RCC 7860 (cell line): ENCODE measurements around the gene PRSS1.
"Not testable (repeated sequence)": the region's sequence is repeated elsewhere in the genome, so short reads cannot be mapped to it uniquely, and the experiment has no call there.

Experiments used
- DNase-seq: peaks from one replicate; pipeline ENCODE4 v3.0.0-alpha.2; 2015; ENCODE audit warnings: low spot score
- FAIRE-seq: peaks from 2 replicates; lab custom pipeline; 2012; peaks lifted over from hg19 to GRCh38; lab: Jason Lieb, UNC

Gene PRSS1

DNA sequence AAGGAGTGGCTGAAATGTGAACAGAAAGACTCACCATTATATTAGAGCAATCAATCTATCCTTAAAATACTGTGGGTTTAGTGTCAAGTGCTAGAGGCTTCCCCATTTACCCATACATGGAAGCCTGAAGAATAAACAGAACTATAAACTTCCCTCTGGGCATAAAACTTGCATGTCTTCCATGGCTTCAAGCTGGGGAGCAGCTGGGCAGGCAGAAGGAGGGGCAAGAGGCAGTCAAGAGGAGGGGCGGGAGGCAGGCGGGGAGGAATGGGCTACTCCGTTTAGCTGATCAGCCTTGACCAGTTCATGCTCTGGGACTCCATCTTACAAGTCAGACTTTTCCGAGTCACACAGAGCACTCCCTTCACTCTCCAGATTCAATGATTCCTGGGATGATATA, 3.5 kb upstream of the PRSS1 start:
- no peak for FAIRE-seq
- DNase-seq = no peak

DNA sequence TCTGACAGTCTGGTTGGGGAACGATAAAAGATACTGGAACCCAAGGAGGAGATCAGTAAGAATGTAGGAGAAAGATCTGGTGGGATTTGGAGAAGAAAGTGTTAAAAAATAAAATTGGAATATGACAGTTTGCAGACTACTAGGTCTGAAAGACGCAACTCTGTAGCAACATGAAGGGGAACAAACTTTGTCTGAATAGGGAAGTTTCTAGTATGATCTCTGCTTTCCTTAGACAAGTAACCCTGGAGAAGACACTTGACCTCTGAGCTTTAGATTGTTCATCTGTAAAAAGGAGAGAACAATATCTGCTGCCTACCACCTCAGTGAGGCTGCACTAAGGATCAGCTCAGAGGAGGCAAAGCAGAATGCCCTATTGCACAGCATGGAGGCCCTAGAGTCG, 3.0 kb upstream of the PRSS1 start:
- DNase-seq (no peak), FAIRE-seq (no peak)

GRCh38 chr7:142748410-142748809, 862 bp upstream of the PRSS1 start:
- not testable (repeated sequence) for FAIRE-seq, DNase-seq

DNA sequence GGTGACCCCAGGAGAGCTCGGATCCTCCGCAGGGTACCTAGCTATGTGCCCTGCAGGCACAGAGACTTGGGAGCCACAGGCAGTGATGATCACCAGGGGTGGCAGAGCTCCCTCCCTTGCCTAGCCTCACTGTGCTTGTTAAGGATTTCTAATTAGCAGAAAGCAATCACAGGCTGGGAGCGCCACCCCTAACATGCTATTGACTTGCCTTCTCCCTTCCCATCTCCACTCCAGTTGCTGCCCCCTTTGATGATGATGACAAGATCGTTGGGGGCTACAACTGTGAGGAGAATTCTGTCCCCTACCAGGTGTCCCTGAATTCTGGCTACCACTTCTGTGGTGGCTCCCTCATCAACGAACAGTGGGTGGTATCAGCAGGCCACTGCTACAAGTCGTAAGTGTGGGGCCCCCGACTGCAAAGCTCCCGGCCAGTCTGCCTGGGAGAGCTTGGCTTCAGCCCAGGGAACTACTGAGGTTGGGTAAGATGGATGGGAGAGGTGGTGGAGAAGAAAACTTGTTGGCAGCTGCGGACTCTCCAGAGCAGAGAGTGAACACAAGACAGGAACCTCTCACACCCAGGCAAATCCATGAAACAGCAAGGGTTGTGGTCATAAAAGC, 1.2 kb downstream of the PRSS1 start:
- DNase-seq = no peak
- no peak for FAIRE-seq

- not testable (repeated sequence) for DNase-seq, FAIRE-seq
These were observed 2.4 kb downstream of the PRSS1 start for GRCh38 chr7:142751526-142752175.

DNA sequence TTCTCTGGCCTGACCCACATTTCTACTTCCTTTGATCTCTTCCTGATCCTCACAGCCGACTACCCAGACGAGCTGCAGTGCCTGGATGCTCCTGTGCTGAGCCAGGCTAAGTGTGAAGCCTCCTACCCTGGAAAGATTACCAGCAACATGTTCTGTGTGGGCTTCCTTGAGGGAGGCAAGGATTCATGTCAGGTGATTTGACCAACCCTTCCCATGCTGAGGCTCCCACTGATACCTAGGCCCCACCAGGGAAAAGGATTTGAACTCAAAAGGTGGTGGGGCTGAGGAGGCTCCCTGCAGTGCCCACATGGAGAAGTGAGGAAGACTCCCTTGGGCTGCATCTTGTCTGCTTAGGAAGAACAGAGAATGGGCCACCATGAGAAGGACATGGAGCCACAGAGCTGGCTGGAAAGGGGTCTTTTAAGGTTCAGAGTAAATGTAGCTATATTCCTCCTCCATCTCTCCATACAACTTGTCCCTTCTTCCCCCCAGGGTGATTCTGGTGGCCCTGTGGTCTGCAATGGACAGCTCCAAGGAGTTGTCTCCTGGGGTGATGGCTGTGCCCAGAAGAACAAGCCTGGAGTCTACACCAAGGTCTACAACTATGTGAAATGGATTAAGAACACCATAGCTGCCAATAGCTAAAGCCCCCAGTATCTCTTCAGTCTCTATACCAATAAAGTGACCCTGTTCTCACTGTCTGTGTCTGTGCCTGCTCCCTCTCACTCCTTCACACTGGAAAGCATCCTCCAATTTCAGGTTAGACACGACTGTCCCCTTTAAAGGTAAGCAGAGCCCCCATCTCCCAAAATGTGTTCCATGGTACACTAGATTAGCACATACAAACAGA, 3.3 kb downstream of the PRSS1 start:
- FAIRE-seq = no peak
- DNase-seq = no peak

- FAIRE-seq = no peak
These were observed 4.1 kb downstream of the PRSS1 start for GRCh38 chr7:142753366-142753765.

GRCh38 chr7:142753925-142754491, 4.7 kb downstream of the PRSS1 start:
- not testable (repeated sequence) for DNase-seq, FAIRE-seq

More at GRCh38 chr7:142753366-142753765, 4.1 kb downstream of the PRSS1 start:
- no peak for DNase-seq

DNA sequence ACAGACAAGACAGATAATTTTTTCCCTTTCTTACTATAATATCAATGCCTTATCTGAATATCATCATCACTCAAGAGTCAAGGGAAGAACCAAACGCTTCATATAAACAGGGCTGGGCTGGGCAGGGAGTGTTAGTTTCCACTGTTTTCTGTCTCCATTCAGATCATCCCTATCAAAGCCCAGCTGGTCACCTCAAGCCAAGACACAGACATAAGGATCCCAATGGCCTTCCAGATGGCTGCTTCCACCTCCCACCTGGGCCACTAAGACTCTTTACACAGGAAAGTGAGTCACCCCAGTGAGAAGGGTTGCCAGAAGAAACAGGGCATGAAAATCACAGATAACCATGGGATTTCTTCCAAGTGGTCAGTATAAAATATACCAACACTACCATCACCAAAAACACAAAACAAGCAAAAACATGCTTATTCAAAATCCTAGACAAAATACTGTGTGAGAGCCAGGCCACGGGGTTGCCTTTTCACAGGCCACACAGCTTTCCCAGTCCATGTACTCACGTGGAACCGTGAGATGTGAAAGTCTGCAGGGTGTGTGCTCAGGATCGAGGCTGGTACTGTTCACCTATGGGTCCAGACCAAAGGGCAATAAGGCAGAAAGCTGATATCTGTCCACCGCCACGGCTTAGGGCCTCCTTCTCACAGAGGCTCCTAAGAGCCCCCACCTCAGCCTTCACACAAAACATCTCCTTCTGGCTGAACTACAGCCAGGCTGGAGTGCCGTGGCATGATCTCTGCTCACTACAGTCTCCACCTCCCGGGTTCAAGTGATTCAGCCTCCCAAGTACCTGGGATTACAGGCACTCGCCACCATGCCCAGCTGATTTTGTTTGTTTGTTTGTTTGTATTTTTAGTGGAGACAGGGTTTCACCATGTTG, 5.7 kb downstream of the PRSS1 start:
- DNase-seq (no peak), FAIRE-seq (no peak)

- not testable (repeated sequence) for DNase-seq, FAIRE-seq
These were observed 9.0 kb downstream of the PRSS1 start for GRCh38 chr7:142758312-142758711.

- FAIRE-seq = no peak
- no peak for DNase-seq
These were observed 10.2 kb downstream of the PRSS1 start for GRCh38 chr7:142759433-142759832.

GRCh38 chr7:142760071-142760642, 10.9 kb downstream of the PRSS1 start:
- no peak for DNase-seq
- FAIRE-seq = no peak

DNA sequence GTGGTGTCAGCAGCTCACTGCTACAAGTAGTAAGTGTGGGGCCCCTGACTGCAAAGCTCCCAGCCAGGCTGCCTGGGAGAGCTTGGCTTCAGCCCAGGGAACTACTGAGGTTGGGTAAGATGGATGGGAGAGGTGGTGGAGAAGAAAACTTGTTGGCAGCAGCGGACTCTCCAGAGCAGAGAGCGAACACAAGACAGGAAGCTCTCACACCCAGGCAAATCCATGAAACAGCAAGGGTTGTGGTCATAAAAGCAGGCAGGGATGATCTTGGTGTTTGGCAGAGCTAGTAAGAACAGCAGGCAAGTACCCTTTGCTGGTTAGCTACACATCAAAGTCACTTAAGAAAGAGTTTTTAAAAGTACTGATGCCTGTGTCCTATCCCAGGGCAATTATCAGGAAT, 12.3 kb downstream of the PRSS1 start:
- not testable (repeated sequence) for DNase-seq, FAIRE-seq

- FAIRE-seq (no peak), DNase-seq (no peak)
These were observed 12.8 kb downstream of the PRSS1 start for GRCh38 chr7:142762104-142762503.

- no peak for FAIRE-seq
These were observed 18.2 kb downstream of the PRSS1 start for GRCh38 chr7:142767451-142767850.

DNA sequence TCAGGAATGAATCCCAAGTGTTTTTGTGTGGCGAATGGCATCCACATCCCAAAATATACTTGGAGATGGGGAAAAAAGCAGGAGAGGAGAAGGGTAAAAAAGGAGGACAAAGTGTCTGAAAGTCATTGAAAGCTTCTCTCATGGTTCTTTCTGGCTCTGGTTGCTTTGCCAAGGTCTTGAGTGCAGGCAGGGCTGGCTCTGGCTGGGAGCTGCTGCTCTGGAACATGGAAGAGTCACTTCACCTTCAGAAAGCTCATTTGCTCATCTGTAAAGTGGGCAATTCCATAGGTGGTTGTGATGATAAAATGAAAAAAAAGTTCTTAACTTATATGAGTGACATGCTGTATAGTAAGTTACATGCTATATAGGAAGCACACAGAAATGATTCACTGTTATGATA, 18.6 kb downstream of the PRSS1 start:
- FAIRE-seq = no peak
- no peak for DNase-seq

More at GRCh38 chr7:142767451-142767850, 18.2 kb downstream of the PRSS1 start:
- no peak for DNase-seq

GRCh38 chr7:142768885-142769284, 19.6 kb downstream of the PRSS1 start:
- not testable (repeated sequence) for FAIRE-seq

DNA sequence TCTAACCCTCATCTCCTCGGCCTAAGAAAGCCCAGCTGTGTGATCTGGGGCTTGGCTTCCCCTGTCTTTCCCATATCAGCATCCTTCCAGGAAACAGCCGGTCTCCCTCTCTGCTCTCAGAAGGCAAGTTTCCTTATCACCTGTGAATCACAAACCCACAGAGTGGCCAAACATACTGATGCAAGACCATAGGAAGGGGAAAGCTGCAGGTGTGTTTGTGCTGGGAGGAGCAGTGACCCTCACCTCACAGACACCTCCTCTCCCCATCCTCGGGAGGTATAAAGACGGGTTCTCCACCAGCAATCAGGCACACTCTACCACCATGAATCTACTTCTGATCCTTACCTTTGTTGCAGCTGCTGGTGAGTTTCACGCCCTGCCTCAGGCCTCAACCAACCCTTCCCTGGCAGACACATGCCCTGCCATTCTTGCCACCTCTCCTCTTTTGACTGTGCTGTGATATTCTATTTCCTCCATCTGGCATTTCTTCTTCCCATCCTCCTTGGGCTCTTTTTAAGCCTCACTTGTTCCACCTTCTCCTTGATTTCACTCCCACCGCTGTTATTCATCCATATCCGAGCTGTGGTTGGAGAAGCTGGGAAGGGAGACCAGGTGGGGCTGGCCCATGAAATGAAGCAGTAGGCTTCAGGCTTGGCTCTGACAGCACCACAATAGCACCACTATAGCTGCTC, 21.5 kb downstream of the PRSS1 start, which contains the start of gene PRSS2:
TSS of gene PRSS2 (plus strand) at position 310 of the 692 bp plus-strand sequence. CDS start at position 323, 13 bp downstream.
- FAIRE-seq (no peak), DNase-seq (no peak)

More at GRCh38 chr7:142768885-142769284, 19.6 kb downstream of the PRSS1 start:
- DNase-seq = not testable (repeated sequence)

DNA sequence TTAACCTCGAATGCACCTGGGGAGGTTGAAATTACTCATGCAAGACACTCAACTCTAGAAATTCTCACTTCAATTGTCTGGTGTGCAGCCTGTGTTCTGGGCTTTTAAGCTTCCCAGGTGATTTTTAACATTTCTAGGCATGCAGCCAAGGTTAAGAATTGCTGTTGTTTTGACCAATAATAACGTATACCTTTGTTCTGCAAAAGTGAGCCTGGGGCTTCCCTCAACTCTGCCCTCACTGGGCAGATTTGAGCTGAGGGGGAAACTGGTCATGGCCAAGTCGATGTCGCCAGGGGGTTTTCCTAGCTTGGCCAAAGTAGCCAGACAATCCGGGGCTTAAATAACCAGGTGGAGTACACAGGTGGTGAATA, 22.1 kb downstream of the PRSS1 start:
- DNase-seq (no peak), FAIRE-seq (no peak)
